IMR-90 (cell line): ENCODE measurements around the gene OR4A15. TPM values are rescaled to one million over a fixed set of nuclear protein-coding genes. Genes with fewer than 3 reads are reported as not detected.

Experiments used
- ATAC-seq: fragments of 200-7000 bp; cut with Tn5 transposase; 2 replicates; pipeline ENCODE4 v1.9.1; 2020; ENCODE audit warnings: low read depth, mild to moderate bottlenecking, moderate library complexity
- BruUV-seq: library from RNA; stranded (reverse); fragments of 400-500 nt; replicated peaks from 2 replicates; lab custom pipeline; 2021; lab: Mats Ljungman, UMichigan
- CTCF ChIA-PET: fragments of 300-600 bp; formaldehyde crosslinking; extraction: SDS; loops from one replicate; lab custom pipeline; 2021; ENCODE audit warnings: antibody characterized with exemption; lab: Yijun Ruan, JAX
- POLR2A ChIA-PET: fragments of 300-600 bp; sonication (Branson Sonifier 250); formaldehyde crosslinking; loops from one replicate; lab custom pipeline; 2022; ENCODE audit warnings: antibody characterized with exemption; ENCODE audit not compliant: unreplicated experiment; lab: Charles Lee
- DNase-seq: peaks from one replicate; pipeline ENCODE4 v3.0.0; 2013
- H2AFZ ChIP-seq: replicated peaks from 2 replicates; pipeline ENCODE3; 2013; ENCODE audit warnings: low read length, mild to moderate bottlenecking; ENCODE audit not compliant: poor library complexity
- H2AK5ac ChIP-seq: 2 replicates; pipeline ENCODE4 v1.6.1; 2013; ENCODE audit warnings: low read depth, low read length, inconsistent platforms
- H2AK9ac ChIP-seq: replicated peaks from 2 replicates; pipeline ENCODE3; 2013; ENCODE audit warnings: mild to moderate bottlenecking, low read depth, low read length, moderate library complexity; ENCODE audit not compliant: poor library complexity
- H2BK120ac ChIP-seq: 2 replicates; pipeline ENCODE4 v1.6.1; 2013; ENCODE audit warnings: low read depth, low read length, inconsistent platforms
- H2BK15ac ChIP-seq: 3 replicates; pipeline ENCODE4 v1.6.1; 2013; ENCODE audit warnings: low read depth, low read length, inconsistent platforms
- H2BK20ac ChIP-seq: 2 replicates; pipeline ENCODE4 v1.6.1; 2013; ENCODE audit warnings: low read depth, mild to moderate bottlenecking, inconsistent platforms, low read length, moderate library complexity
- H2BK5ac ChIP-seq: 2 replicates; pipeline ENCODE4 v1.6.1; 2013; ENCODE audit warnings: mild to moderate bottlenecking, low read depth, low read length, inconsistent platforms; ENCODE audit not compliant: poor library complexity, severe bottlenecking
- H3K14ac ChIP-seq: replicated peaks from 2 replicates; pipeline ENCODE4 v1.6.1; 2013; ENCODE audit warnings: low read depth, low read length, inconsistent platforms
- H3K18ac ChIP-seq: 2 replicates; pipeline ENCODE4 v1.6.1; 2013; ENCODE audit warnings: low read depth, low read length, control low read depth
- H3K23ac ChIP-seq: 2 replicates; pipeline ENCODE4 v1.6.1; 2013; ENCODE audit warnings: low read depth, low read length, inconsistent platforms
- H3K27ac ChIP-seq: 2 replicates; pipeline ENCODE4 v1.5.1; 2013; ENCODE audit warnings: mild to moderate bottlenecking, control low read depth, low read length; ENCODE audit not compliant: insufficient read depth
- H3K27me3 ChIP-seq: 2 replicates; pipeline ENCODE4 v1.6.1; 2013; ENCODE audit warnings: low read length; ENCODE audit not compliant: control insufficient read depth, insufficient read depth
- H3K36me3 ChIP-seq: 2 replicates; pipeline ENCODE4 v1.6.1; 2013; ENCODE audit warnings: low read length, mixed read lengths; ENCODE audit not compliant: control insufficient read depth, insufficient read depth
- H3K4ac ChIP-seq: 2 replicates; pipeline ENCODE4 v1.6.1; 2013; ENCODE audit warnings: low read depth, low read length, inconsistent platforms
- H3K4me1 ChIP-seq: 2 replicates; pipeline ENCODE4 v1.6.1; 2013; ENCODE audit warnings: low read length, mixed read lengths; ENCODE audit not compliant: control insufficient read depth, insufficient read depth
- H3K4me2 ChIP-seq: 2 replicates; pipeline ENCODE4 v1.6.1; 2013; ENCODE audit warnings: low read depth, mild to moderate bottlenecking, control low read depth, low read length, moderate library complexity
- H3K4me3 ChIP-seq: 2 replicates; pipeline ENCODE4 v1.5.1; 2013; ENCODE audit warnings: low read depth, mild to moderate bottlenecking, control low read depth, low read length, moderate library complexity; ENCODE audit not compliant: insufficient read depth
- H3K56ac ChIP-seq: 2 replicates; pipeline ENCODE4 v1.6.1; 2013; ENCODE audit warnings: low read length, inconsistent platforms; ENCODE audit not compliant: insufficient read depth; ENCODE audit errors: extremely low read depth
- H3K79me1 ChIP-seq, 2 experiments: 2 replicates each; pipeline ENCODE4 v1.6.1; 2013; ENCODE audit warnings: low read length in 2 of 2, inconsistent platforms in 1 of 2, low read depth in 1 of 2
- H3K9ac ChIP-seq: 2 replicates; pipeline ENCODE4 v1.6.1; 2013; ENCODE audit warnings: low read depth, low read length, control low read depth
- H3K9me1 ChIP-seq: 2 replicates; pipeline ENCODE4 v1.6.1; 2013; ENCODE audit warnings: low read length, inconsistent platforms; ENCODE audit not compliant: insufficient read depth
- H3K9me3 ChIP-seq: 2 replicates; pipeline ENCODE4 v1.6.1; 2013; ENCODE audit warnings: low read length; ENCODE audit not compliant: control insufficient read depth, insufficient read depth
- H4K20me1 ChIP-seq: 2 replicates; pipeline ENCODE4 v1.6.1; 2013; ENCODE audit warnings: low read length, inconsistent platforms; ENCODE audit not compliant: insufficient read depth
- H4K5ac ChIP-seq: 2 replicates; pipeline ENCODE4 v1.6.1; 2013; ENCODE audit warnings: mild to moderate bottlenecking, low read depth, low read length, control low read depth
- H4K8ac ChIP-seq, 2 experiments: 2 replicates each; pipeline ENCODE4 v1.6.1; 2013; ENCODE audit warnings: low read depth in 2 of 2, low read length in 2 of 2, control low read depth in 1 of 2, inconsistent platforms in 1 of 2
- H4K91ac ChIP-seq: 2 replicates; pipeline ENCODE4 v1.6.1; 2013; ENCODE audit warnings: low read depth, low read length, inconsistent platforms; ENCODE audit not compliant: insufficient read depth
- BHLHE40 ChIP-seq: fragments of 150-350 bp; IDR thresholded peaks from 2 replicates; pipeline ENCODE4 v1.6.1; 2016; ENCODE audit warnings: mild to moderate bottlenecking, low read depth, low read length
- CEBPB ChIP-seq: IDR thresholded peaks from 2 replicates; pipeline ENCODE4 v1.6.1; 2012; ENCODE audit warnings: low read depth, low read length, improper control_type of control experiment
- CTCF ChIP-seq: conservative IDR thresholded peaks from 2 replicates; pipeline ENCODE4 v1.5.1; 2012; ENCODE audit warnings: mild to moderate bottlenecking, low read depth, low read length, improper control_type of control experiment
- FOS ChIP-seq: fragments of 150-350 bp; IDR thresholded peaks from 2 replicates; pipeline ENCODE4 v1.6.1; 2016; ENCODE audit warnings: low read depth, low read length
- MAFK ChIP-seq: IDR thresholded peaks from 2 replicates; pipeline ENCODE4 v1.6.1; 2012; ENCODE audit warnings: low read depth, low read length, improper control_type of control experiment
- NFE2L2 ChIP-seq: fragments of 150-350 bp; IDR thresholded peaks from 2 replicates; pipeline ENCODE4 v1.6.1; 2016; ENCODE audit warnings: low read depth, mild to moderate bottlenecking, low read length
- RAD21 ChIP-seq: IDR thresholded peaks from 2 replicates; pipeline ENCODE4 v1.6.1; 2012; ENCODE audit warnings: low read length, improper control_type of control experiment
- RFX5 ChIP-seq: IDR thresholded peaks from 2 replicates; pipeline ENCODE4 v1.8.0; 2012; ENCODE audit warnings: low read depth, mild to moderate bottlenecking, low read length, moderate library complexity
- USF2 ChIP-seq: fragments of 150-350 bp; IDR thresholded peaks from 2 replicates; pipeline ENCODE4 v1.6.1; 2017; ENCODE audit warnings: mild to moderate bottlenecking, antibody characterized with exemption, low read length, low read depth
- WGBS, 2 experiments: methylation state at CpG; one replicate each; pipeline versions ENCODE4 v1.1.5 to v1.1.7; 2013; ENCODE audit warnings: missing lambda C conversion rate in 2 of 2; ENCODE audit not compliant: insufficient read length in 1 of 2; ENCODE audit errors: extremely low coverage in 2 of 2; 5-methylcytosine and 5-hydroxymethylcytosine counted together
- dilution Hi-C: fragments of 300-500 bp; cut with HindIII; formaldehyde crosslinking; loops from one replicate; pipeline ENCODE4 v1.14.3; 2018; ENCODE audit warnings: low sequenced_read_pairs; ENCODE audit not compliant: unreplicated experiment
- in situ Hi-C: fragments of 300-500 bp; cut with MboI; formaldehyde crosslinking; loops from 3 replicates; pipeline ENCODE4 v1.14.3; 2019; ENCODE audit warnings: low sequenced_read_pairs, inconsistent platforms, mixed read lengths
- intact Hi-C: fragments of 100-400 bp; cut with micrococcal nuclease; formaldehyde crosslinking; loops from 2 replicates; pipeline ENCODE4 v1.10.0; 2022
- polyA plus RNA-seq, 3 experiments: library from polyadenylated mRNA; depleted of rRNA; stranded (reverse); fragments of >200 nt; gene quantifications; 2 replicates each; pipeline ENCODE4 v1.2.3, GENCODE V29; 2012; ENCODE audit warnings: low replicate concordance in 1 of 3
- total RNA-seq: library from RNA; depleted of rRNA; stranded (reverse); fragments of >200 nt; gene quantifications from 2 replicates; pipeline ENCODE4 v1.2.3, GENCODE V29; 2012

The OR4A15 gene
- total and polyA plus RNA-seq, 2 of the 4 experiments (the other 2 are of a cell fraction) = not detected

DNA sequence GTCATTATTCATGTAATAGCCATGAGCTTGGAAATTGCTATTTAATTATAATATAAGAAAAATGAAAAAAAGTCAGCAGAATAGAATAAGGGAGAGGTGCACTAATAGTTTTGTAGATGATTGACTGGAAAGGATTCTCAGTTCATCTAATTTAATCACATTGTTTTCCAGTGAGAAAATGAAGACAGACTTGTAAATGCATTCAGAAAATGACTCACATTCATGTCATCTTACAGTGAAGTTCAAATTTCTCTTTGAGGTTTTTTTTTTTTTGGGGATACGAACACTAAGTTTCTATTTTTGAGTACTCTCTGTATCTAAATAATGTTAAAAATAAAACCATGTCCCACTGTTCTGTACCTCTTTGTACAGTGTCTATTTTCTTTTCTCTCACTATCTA lies 43.3 kb upstream of the OR4A15 start:
- DNase-seq = no peak
- H3K36me3 ChIP-seq = no peaks in the 10 kb centered on the region
- in situ Hi-C loops = no loop called here
- H3K14ac ChIP-seq = no peak overlapping the region
- no peak overlapping the region for H3K9ac ChIP-seq
- no peak overlapping the region for H3K4ac ChIP-seq
- H3K27ac ChIP-seq = no peak overlapping the region
- H2BK5ac ChIP-seq = no peak overlapping the region
- ChIA-PET CTCF (no interaction called here), POLR2A (no interaction called here)
- no peak overlapping the region for H2BK15ac ChIP-seq
- no TSS peak for BruUV-seq
- H4K8ac ChIP-seq = no peak overlapping the region
- no peaks in the 10 kb centered on the region for H3K27me3 ChIP-seq
- no peak overlapping the region for H2BK120ac ChIP-seq
- intact Hi-C loops = no loop called here
- no peak overlapping the region for H2BK20ac ChIP-seq
- H2AK9ac ChIP-seq = no peak overlapping the region
- H2AFZ ChIP-seq = no peak overlapping the region
- H3K4me3 ChIP-seq = no peak overlapping the region
- H3K9me3 ChIP-seq = no peaks in the 10 kb centered on the region
- no peak overlapping the region for H4K5ac ChIP-seq
- H3K23ac ChIP-seq = no peak overlapping the region
- H3K9me1 ChIP-seq = no peaks in the 10 kb centered on the region
- TF ChIP-seq MAFK (no peak), BHLHE40 (no peak), USF2 (no peak), CEBPB (no peak), RAD21 (no peak), RFX5 (no peak), NFE2L2 (no peak), FOS (no peak), CTCF (no peak)
- dilution Hi-C loops = no loop called here
- no peaks in the 10 kb centered on the region for H3K4me1 ChIP-seq
- no CpG with 5 or more reads among the region's 1 CpG for WGBS, 2 experiments
- no peak overlapping the region for H3K56ac ChIP-seq
- H3K4me2 ChIP-seq = no peak overlapping the region
- no peaks in the 10 kb centered on the region for H4K20me1 ChIP-seq
- H2AK5ac ChIP-seq = no peak overlapping the region
- H3K79me1 ChIP-seq = no peaks in the 10 kb centered on the region
- H4K91ac ChIP-seq = no peak overlapping the region
- ATAC-seq = no peak
- no peak overlapping the region for H3K18ac ChIP-seq
